Endothelial cell of umbilical vein (primary cell): ENCODE results near the gene KDM7A. TPM values are rescaled to one million over a fixed set of nuclear protein-coding genes. Genes with fewer than 3 reads are reported as not detected.

Experiments used
- BruUV-seq: library from RNA; stranded (reverse); fragments of 400-500 nt; replicated peaks from 2 replicates; lab custom pipeline; 2021; lab: Mats Ljungman, UMichigan
- CTCF ChIA-PET: fragments of 300-600, 350-600 bp; sonication (Branson Sonifier 250); formaldehyde crosslinking; loops from one replicate; lab custom pipeline; 2021; ENCODE audit warnings: antibody characterized with exemption, inconsistent platforms; lab: Charles Lee
- POLR2A ChIA-PET: fragments of 300-600, 350-600 bp; sonication (Branson Sonifier 250); formaldehyde crosslinking; loops from one replicate; lab custom pipeline; 2021; ENCODE audit warnings: antibody characterized with exemption, inconsistent platforms; lab: Charles Lee
- DNase-seq: peaks from one replicate; pipeline ENCODE4 v3.0.0-alpha.2; 2011; ENCODE audit warnings: low read depth, low spot score
- FAIRE-seq: peaks from 2 replicates; lab custom pipeline; 2011; peaks lifted over from hg19 to GRCh38; lab: Jason Lieb, UNC
- H2AFZ ChIP-seq: 2 replicates; pipeline ENCODE4 v1.6.0; 2012; ENCODE audit warnings: low read depth, low read length, control low read depth, inconsistent platforms
- H3K27ac ChIP-seq: 2 replicates; pipeline ENCODE4 v1.5.1; 2011; ENCODE audit warnings: low read depth, mild to moderate bottlenecking, control low read depth, low read length, moderate library complexity; ENCODE audit not compliant: insufficient read depth
- H3K27me3 ChIP-seq, 2 experiments: 2 replicates each; pipeline versions ENCODE4 v1.6.0 to v1.6.1; 2011; ENCODE audit warnings: low read length in 2 of 2, mixed read lengths in 1 of 2; ENCODE audit not compliant: control insufficient read depth in 2 of 2, insufficient read depth in 2 of 2
- H3K36me3 ChIP-seq, 2 experiments: 2 replicates in 1 of 2; 3 replicates in 1 of 2; pipeline ENCODE4 v1.5.1; 2011; ENCODE audit warnings: low read length in 2 of 2, mild to moderate bottlenecking in 1 of 2, moderate library complexity in 1 of 2; ENCODE audit not compliant: control insufficient read depth in 2 of 2, insufficient read depth in 2 of 2; ENCODE audit errors: extremely low read depth in 1 of 2
- H3K4me1 ChIP-seq: 3 replicates; pipeline ENCODE4 v1.5.1; 2011; ENCODE audit warnings: mild to moderate bottlenecking, low read length; ENCODE audit not compliant: control insufficient read depth, insufficient read depth; ENCODE audit errors: extremely low read depth
- H3K4me2 ChIP-seq: 2 replicates; pipeline ENCODE4 v1.6.1; 2011; ENCODE audit warnings: low read length, control low read depth, mixed read lengths; ENCODE audit not compliant: insufficient read depth
- H3K4me3 ChIP-seq, 3 experiments: fragments of 200-600 bp in 1 of 3; sonication (generic), shearing (Covaris generic) in 1 of 3; replicated peaks in 1 of 3; 2 replicates each; pipeline ENCODE4 v1.5.1; 2011 to 2016; ENCODE audit warnings: control low read depth in 3 of 3, low read length in 3 of 3, mild to moderate bottlenecking in 2 of 3, inconsistent platforms in 1 of 3, low read depth in 1 of 3, moderate library complexity in 1 of 3; ENCODE audit not compliant: insufficient read depth in 1 of 3
- H3K79me2 ChIP-seq: 2 replicates; pipeline ENCODE4 v1.6.0; 2012; ENCODE audit warnings: low read length, inconsistent platforms; ENCODE audit not compliant: control insufficient read depth, insufficient read depth
- H3K9ac ChIP-seq: replicated peaks from 2 replicates; pipeline ENCODE3; 2011; ENCODE audit warnings: low read length, control low read depth; ENCODE audit not compliant: insufficient read depth; ENCODE audit errors: extremely low read depth
- H3K9me1 ChIP-seq: replicated peaks from 3 replicates; pipeline ENCODE4 v1.6.0; 2011; ENCODE audit warnings: mild to moderate bottlenecking, low read length; ENCODE audit not compliant: control insufficient read depth, insufficient read depth; ENCODE audit errors: extremely low read depth
- H3K9me3 ChIP-seq: replicated peaks from 2 replicates; pipeline ENCODE4 v1.5.1; 2012; ENCODE audit warnings: low read length, inconsistent platforms; ENCODE audit not compliant: control insufficient read depth, insufficient read depth
- H4K20me1 ChIP-seq: replicated peaks from 2 replicates; pipeline ENCODE3; 2011; ENCODE audit warnings: mild to moderate bottlenecking, low read length; ENCODE audit not compliant: control insufficient read depth, insufficient read depth; ENCODE audit errors: extremely low read depth
- CTCF ChIP-seq, 2 donors: IDR thresholded peaks; 1 replicate in 1 of 2; 2 replicates in 1 of 2; pipeline ENCODE4 v1.5.1; 2011; ENCODE audit warnings: low read length in 2 of 2, mild to moderate bottlenecking in 2 of 2, moderate library complexity in 2 of 2, control low read depth in 1 of 2, inconsistent platforms in 1 of 2, low read depth in 1 of 2; ENCODE audit not compliant: insufficient read depth in 1 of 2; ENCODE audit errors: extremely low read depth in 1 of 2
- EZH2 ChIP-seq: IDR thresholded peaks from 2 replicates; pipeline ENCODE4 v1.6.1; 2012; ENCODE audit warnings: borderline replicate concordance, low read depth, mild to moderate bottlenecking, moderate library complexity, low read length, inconsistent platforms; ENCODE audit not compliant: severe bottlenecking
- FOS ChIP-seq: IDR thresholded peaks from 2 replicates; pipeline ENCODE4 v1.6.1; 2011; ENCODE audit warnings: mild to moderate bottlenecking, low read length, moderate library complexity, borderline replicate concordance; ENCODE audit not compliant: insufficient read depth
- GATA2 ChIP-seq: IDR thresholded peaks from 2 replicates; pipeline ENCODE4 v1.7.0; 2011; ENCODE audit warnings: low read depth, mild to moderate bottlenecking, moderate library complexity, mixed read lengths, low read length; ENCODE audit not compliant: insufficient read length, insufficient read depth
- JUN ChIP-seq: IDR thresholded peaks from 2 replicates; pipeline ENCODE4 v1.6.1; 2011; ENCODE audit warnings: borderline replicate concordance, low read depth; ENCODE audit not compliant: insufficient read length, insufficient read depth
- MAX ChIP-seq: IDR thresholded peaks from 2 replicates; pipeline ENCODE4 v1.6.1; 2011; ENCODE audit not compliant: insufficient read depth, insufficient read length
- MYC ChIP-seq: IDR thresholded peaks from one replicate; pipeline ENCODE4 v1.6.1; 2011; ENCODE audit warnings: mild to moderate bottlenecking, low read depth, low read length
- POLR2A ChIP-seq: IDR thresholded peaks from 2 replicates; pipeline ENCODE4 v1.6.1; 2012; ENCODE audit warnings: low read depth, mild to moderate bottlenecking, control low read depth, low read length
- POLR2AphosphoS5 ChIP-seq: IDR thresholded peaks from 2 replicates; pipeline ENCODE4 v1.6.1; 2012; ENCODE audit warnings: low read depth, mild to moderate bottlenecking, control low read depth, low read length, moderate library complexity; ENCODE audit not compliant: insufficient read depth
- dilution Hi-C: fragments of 300-500 bp; cut with MboI; formaldehyde crosslinking; loops from one replicate; pipeline ENCODE4 v1.15.0; 2019; ENCODE audit warnings: low sequenced_read_pairs; ENCODE audit not compliant: extremely low pct_ligation_motif_present
- intact Hi-C: fragments of 100-400 bp; cut with micrococcal nuclease; formaldehyde crosslinking; loops from one replicate; pipeline ENCODE4 v1.10.0; 2022
- polyA plus RNA-seq, 4 experiments: library from polyadenylated mRNA; depleted of rRNA in 3 of 4; stranded (reverse) in 3 of 4; unstranded in 1 of 4; fragments of >200 nt; gene quantifications; 2 replicates each; pipeline versions ENCODE4 v1.2.1 to v1.2.3, GENCODE V29; 2011 to 2012; ENCODE audit warnings: missing spikeins in 1 of 4
- total RNA-seq: library from RNA; stranded (reverse); gene quantifications from 2 replicates; pipeline ENCODE4 v1.2.3, GENCODE V29; 2021

The KDM7A gene
- total and polyA plus RNA-seq, 2 donors (not counting 3 experiments of a cell fraction or from before 2014, with no cell fraction given) = 2.4 to 7.3 TPM

DNA sequence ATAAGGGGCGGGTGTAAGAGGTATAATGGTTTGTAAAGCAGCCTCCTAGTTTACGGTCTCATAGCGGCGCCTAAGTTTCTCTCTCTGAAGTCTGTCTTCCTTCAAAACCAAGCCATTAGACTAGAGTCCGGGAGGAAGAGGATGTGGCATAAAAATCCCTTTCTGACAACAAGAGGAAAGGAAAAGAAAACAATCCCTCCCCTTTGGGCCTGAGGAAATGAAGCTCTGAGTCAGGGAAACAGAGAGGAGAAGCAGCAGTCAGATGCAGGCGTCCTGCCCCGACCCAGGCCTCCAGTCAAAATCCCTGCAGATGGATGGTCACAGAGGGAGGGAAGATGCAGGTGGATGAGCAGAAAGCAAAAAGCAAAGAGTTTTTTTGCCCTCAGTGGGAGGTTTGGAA lies 137.7 kb downstream of the KDM7A start:
- H3K27ac ChIP-seq = peak overlapping the region; percentile 66
- DNase-seq (peak; percentile 84), FAIRE-seq (peak; percentile 99)
- CTCF ChIA-PET = interaction anchor here (0.7 to 6.0 kb wide), 4 partner anchors 9 to 393 kb away, joined by 3 to 66 read pairs (median 4); partner anchors contain the start of gene PARP12
- peak overlapping the region; percentile 76 for H3K4me2 ChIP-seq
- H2AFZ ChIP-seq = peak overlapping the region; percentile 26
- peaks cover 56% of the 10 kb centered on the region for H3K4me1 ChIP-seq
- peaks cover 6 to 10% of the 10 kb centered on the region in 2 experiments for H3K36me3 ChIP-seq
- POLR2A ChIA-PET = interaction anchor here (0.6 to 1.0 kb wide), 2 partner anchors 24 to 256 kb away, joined by 3 to 4 read pairs; partner anchors contain the start of gene PARP12
- H3K9ac ChIP-seq = no peak overlapping the region
- no TSS peak for BruUV-seq
- no peaks in the 10 kb centered on the region for H3K27me3 ChIP-seq
- H4K20me1 ChIP-seq = no peaks in the 10 kb centered on the region
- H3K9me1 ChIP-seq = no peaks in the 10 kb centered on the region
- peak overlapping the region in 1 of 3 experiments; percentile 33 for H3K4me3 ChIP-seq
- intact Hi-C loops = loop anchor here (1.0 kb wide), 1 partner anchor 10 kb away; no protein-coding TSS in a partner anchor
- peaks cover 38% of the 10 kb centered on the region for H3K79me2 ChIP-seq
- dilution Hi-C loops = no loop called here
- TF ChIP-seq POLR2AphosphoS5 (peak; percentile 33), FOS (peak; percentile 42), GATA2 (no peak), POLR2A (peak; percentile 49)
- no peaks in the 10 kb centered on the region for H3K9me3 ChIP-seq

DNA sequence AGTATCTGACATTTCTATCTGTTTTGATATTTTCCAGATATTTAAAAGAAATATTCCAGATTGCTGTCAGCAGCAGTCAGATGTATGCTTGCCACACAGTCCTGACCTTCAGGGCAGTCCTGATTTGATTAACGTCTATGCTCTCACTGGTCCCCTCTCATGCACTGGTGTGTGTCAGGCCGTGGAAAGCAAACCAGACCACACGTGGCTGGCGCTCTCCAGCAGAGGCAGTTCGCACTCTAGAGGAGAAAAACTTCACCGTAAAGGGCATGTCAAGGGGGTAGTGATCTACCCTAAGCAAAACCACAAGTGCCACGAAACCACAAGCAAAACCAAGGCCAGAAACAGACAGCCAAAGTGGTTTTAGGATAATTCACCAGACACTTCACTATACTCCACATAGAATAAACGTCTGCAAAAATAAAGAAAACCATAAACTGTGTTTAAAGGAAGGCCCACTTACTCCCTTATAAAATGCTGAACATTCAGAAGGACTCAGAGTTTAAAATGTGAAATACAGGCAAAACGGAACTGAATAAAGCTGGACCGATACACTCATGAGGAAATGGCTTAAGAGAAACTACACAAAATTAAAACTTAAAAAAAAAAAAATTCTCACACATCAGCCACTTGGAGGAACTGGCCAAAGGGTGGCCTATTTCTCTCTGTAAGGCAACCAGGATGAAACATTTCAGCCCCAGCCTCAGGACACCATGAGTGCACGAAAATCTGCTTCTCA lies 140.4 kb downstream of the KDM7A start:
- CTCF ChIA-PET = no interaction called here
- H4K20me1 ChIP-seq = no peaks in the 10 kb centered on the region
- intact Hi-C loops (no loop called here), dilution Hi-C loops (no loop called here)
- POLR2A ChIA-PET = no interaction called here
- peaks cover 6 to 16% of the 10 kb centered on the region in 2 experiments for H3K36me3 ChIP-seq
- no peak for FAIRE-seq
- H3K4me1 ChIP-seq = peaks cover 50% of the 10 kb centered on the region
- no peak overlapping the region for H3K9ac ChIP-seq
- H3K4me2 ChIP-seq = no peak overlapping the region
- H3K27me3 ChIP-seq = no peaks in the 10 kb centered on the region
- H3K79me2 ChIP-seq = peaks cover 38% of the 10 kb centered on the region
- no peaks in the 10 kb centered on the region for H3K9me1 ChIP-seq
- no peaks in the 10 kb centered on the region for H3K9me3 ChIP-seq
- no peak for DNase-seq
- no peak overlapping the region for H3K4me3 ChIP-seq
- no peak overlapping the region for H2AFZ ChIP-seq
- BruUV-seq = no TSS peak
- TF ChIP-seq MYC = no peak
- TF ChIP-seq JUN = no peak
- TF ChIP-seq FOS = no peak
- TF ChIP-seq CTCF (IDR thresholded peaks at IDR 0.05; ENCODE audit: extremely low read depth in 1 of 2, insufficient read depth in 1 of 2, low read depth in 1 of 2, low read length in 2 of 2) = no peak
- no peak for TF ChIP-seq GATA2
- no peak for TF ChIP-seq POLR2AphosphoS5
- TF ChIP-seq POLR2A = no peak
- no peak for TF ChIP-seq MAX
- TF ChIP-seq EZH2 = no peak
- H3K27ac ChIP-seq = no peak overlapping the region
